Measurements from ENCODE around the gene THADA. TPM values are rescaled to one million over a fixed set of nuclear protein-coding genes. Genes with fewer than 3 reads are reported as not detected.

THADA gene
- total RNA-seq, 1 experiment from 2014 or later, result 29.4 TPM

- no peaks in the 10 kb centered on the region; the same call in 1 of the 2 replicates for H3K9me3 ChIP-seq (ENCODE audit: low read length)
- H2AFZ ChIP-seq (ENCODE audit: low read length), result no peak overlapping the region
- no peaks in the 10 kb centered on the region for H3K9me2 ChIP-seq (replicated peaks; ENCODE audit: insufficient read depth, low read length)
- H4K20me1 ChIP-seq (ENCODE audit: insufficient read depth, low read depth, low read length), result no peaks in the 10 kb centered on the region
- DNase-seq, result no peak
- H3K4me3 ChIP-seq (ENCODE audit: low read length), result no peak overlapping the region
- no peak overlapping the region for H3K27ac ChIP-seq (ENCODE audit: low read length)
- peaks cover 12% of the 10 kb centered on the region for H3K36me3 ChIP-seq (ENCODE audit: insufficient read depth, low read length)
- H3K4me2 ChIP-seq (ENCODE audit: low read depth, low read length, poor library complexity, severe bottlenecking), result no peak overlapping the region
- no peak overlapping the region for H3K9ac ChIP-seq (ENCODE audit: low read length)
- no peaks in the 10 kb centered on the region for H3K27me3 ChIP-seq (ENCODE audit: low read length)
- peaks cover 5% of the 10 kb centered on the region for H3K79me2 ChIP-seq (ENCODE audit: low read length)
- no peaks in the 10 kb centered on the region for H3K4me1 ChIP-seq (ENCODE audit: low read length)
Measured at GRCh38 chr2:43531251-43531650, 64.6 kb downstream of the THADA start.

DNA sequence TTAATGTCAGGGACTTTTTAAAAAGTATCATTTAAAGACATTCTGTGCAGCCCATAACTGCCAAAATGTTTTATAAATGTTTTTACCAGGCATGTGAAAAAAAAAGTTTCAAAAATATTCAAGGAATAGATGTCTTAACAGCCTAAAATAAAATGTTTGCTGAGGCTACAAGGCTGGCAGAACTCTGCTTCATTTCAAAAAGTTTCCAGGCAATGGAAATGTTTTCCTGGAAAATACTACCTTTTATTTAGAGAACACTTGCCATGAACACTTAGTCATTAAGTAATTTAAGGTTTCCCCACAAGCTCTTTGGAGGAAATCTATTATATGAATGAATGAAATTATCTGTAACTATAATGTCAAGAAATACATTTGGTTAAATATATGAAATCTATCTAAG, 68.8 kb downstream of the THADA start:
- H3K4me1 ChIP-seq (ENCODE audit: low read length), result no peaks in the 10 kb centered on the region
- peaks cover 3% of the 10 kb centered on the region for H3K9me3 ChIP-seq (ENCODE audit: low read length)
- peaks cover 10% of the 10 kb centered on the region for H3K79me2 ChIP-seq (ENCODE audit: low read length)
- H4K20me1 ChIP-seq (ENCODE audit: insufficient read depth, low read depth, low read length), result no peaks in the 10 kb centered on the region
- no peak overlapping the region for H3K9ac ChIP-seq (ENCODE audit: low read length)
- no peak overlapping the region for H2AFZ ChIP-seq (ENCODE audit: low read length)
- no peak for DNase-seq
- H3K4me3 ChIP-seq (ENCODE audit: low read length), result no peak overlapping the region
- H3K27ac ChIP-seq (ENCODE audit: low read length), result no peak overlapping the region
- no peak overlapping the region for H3K4me2 ChIP-seq (ENCODE audit: low read depth, low read length, poor library complexity, severe bottlenecking)
- H3K9me2 ChIP-seq (replicated peaks; ENCODE audit: insufficient read depth, low read length), result no peaks in the 10 kb centered on the region
- no peaks in the 10 kb centered on the region for H3K27me3 ChIP-seq (ENCODE audit: low read length)
- H3K36me3 ChIP-seq (ENCODE audit: insufficient read depth, low read length), result peaks cover 30% of the 10 kb centered on the region

DNA sequence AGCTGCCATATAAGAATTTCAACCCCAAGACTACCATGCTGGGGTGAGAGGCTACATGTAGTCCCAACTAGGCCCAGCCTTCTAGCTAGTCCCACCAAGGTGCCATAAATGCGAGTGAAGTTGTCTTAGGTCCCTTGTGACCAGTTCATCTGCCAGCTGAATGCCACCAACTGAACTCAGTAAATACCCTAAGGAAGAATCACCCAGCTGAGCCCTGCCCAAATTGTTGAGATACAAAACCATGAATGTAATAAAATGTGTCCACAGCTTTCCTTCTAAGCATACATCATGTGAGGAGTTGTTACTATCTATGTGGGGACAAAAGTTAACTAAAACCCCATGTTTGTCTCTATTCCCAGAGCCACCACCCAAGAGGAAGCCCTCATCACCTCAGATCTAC, 70.3 kb downstream of the THADA start:
- Histone ChIP-seq H3K27me3 (ENCODE audit: low read length) (no peaks in the 10 kb centered on the region), H4K20me1 (ENCODE audit: insufficient read depth, low read depth, low read length) (no peaks in the 10 kb centered on the region), H3K4me3 (ENCODE audit: low read length) (no peak overlapping the region), H3K9me3 (ENCODE audit: low read length) (peaks cover 3% of the 10 kb centered on the region), H3K79me2 (ENCODE audit: low read length) (peaks cover 5% of the 10 kb centered on the region; the same call in 1 of the 2 replicates), H3K27ac (ENCODE audit: low read length) (no peak overlapping the region), H3K4me2 (ENCODE audit: low read depth, low read length, poor library complexity, severe bottlenecking) (no peak overlapping the region), H3K36me3 (ENCODE audit: insufficient read depth, low read length) (peaks cover 30% of the 10 kb centered on the region), H3K9me2 (replicated peaks; ENCODE audit: insufficient read depth, low read length) (no peaks in the 10 kb centered on the region), H3K4me1 (ENCODE audit: low read length) (no peaks in the 10 kb centered on the region), H3K9ac (ENCODE audit: low read length) (no peak overlapping the region), H2AFZ (ENCODE audit: low read length) (no peak overlapping the region)
- no peak for DNase-seq

DNA sequence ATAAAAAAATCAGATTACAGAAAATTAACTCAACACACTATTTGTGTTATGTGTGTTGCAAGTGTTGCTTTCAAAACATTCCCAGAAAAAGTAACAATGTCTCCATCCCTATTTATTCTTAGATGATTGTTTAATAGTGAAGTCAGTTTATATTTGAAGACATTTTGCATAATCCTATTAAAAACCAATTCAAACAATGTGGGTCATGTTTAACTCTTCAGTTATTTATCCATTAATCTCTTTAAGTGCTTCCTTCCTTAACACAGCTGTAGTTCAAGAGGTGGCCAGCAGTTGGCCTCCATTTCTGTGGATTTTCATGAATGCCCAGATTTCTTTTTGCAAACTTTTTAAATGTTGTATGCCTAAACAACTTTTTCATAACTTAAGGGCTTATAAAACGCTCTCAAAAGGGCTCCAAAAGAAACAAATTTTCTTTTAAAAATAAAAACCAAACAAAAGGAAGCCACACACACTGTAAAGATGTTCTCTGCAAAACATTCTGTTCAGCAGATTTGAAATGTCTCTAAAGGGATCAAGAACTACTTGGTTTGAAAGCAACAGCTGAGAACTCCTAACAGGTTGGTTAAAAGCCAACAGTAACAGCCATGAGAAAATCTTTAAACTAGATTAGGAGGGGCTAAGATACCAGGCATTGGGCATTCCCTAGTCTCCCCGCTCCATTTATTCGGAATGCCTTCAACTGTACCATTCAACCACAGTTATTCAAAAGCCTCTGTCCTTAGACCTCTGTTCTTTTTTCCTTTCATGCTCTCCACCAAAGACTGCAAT, 71.5 kb downstream of the THADA start:
- H3K36me3 ChIP-seq (ENCODE audit: insufficient read depth, low read length), result peaks cover 30% of the 10 kb centered on the region
- H3K27ac ChIP-seq (ENCODE audit: low read length), result no peak overlapping the region
- H3K9me2 ChIP-seq (replicated peaks; ENCODE audit: insufficient read depth, low read length), result no peaks in the 10 kb centered on the region
- H3K79me2 ChIP-seq (ENCODE audit: low read length), result 0 out of 2 replicates have a peak, but pooled peaks cover 5% of the 10 kb centered on the region
- no peak overlapping the region for H3K4me2 ChIP-seq (ENCODE audit: low read depth, low read length, poor library complexity, severe bottlenecking)
- H4K20me1 ChIP-seq (ENCODE audit: insufficient read depth, low read depth, low read length), result no peaks in the 10 kb centered on the region
- no peaks in the 10 kb centered on the region for H3K27me3 ChIP-seq (ENCODE audit: low read length)
- H3K9me3 ChIP-seq (ENCODE audit: low read length), result peaks cover 3% of the 10 kb centered on the region
- peak; percentile 44 for DNase-seq
- H3K4me3 ChIP-seq (ENCODE audit: low read length), result no peak overlapping the region
- H3K9ac ChIP-seq (ENCODE audit: low read length), result no peak overlapping the region
- H2AFZ ChIP-seq (ENCODE audit: low read length), result no peak overlapping the region
- no peaks in the 10 kb centered on the region for H3K4me1 ChIP-seq (ENCODE audit: low read length)

DNA sequence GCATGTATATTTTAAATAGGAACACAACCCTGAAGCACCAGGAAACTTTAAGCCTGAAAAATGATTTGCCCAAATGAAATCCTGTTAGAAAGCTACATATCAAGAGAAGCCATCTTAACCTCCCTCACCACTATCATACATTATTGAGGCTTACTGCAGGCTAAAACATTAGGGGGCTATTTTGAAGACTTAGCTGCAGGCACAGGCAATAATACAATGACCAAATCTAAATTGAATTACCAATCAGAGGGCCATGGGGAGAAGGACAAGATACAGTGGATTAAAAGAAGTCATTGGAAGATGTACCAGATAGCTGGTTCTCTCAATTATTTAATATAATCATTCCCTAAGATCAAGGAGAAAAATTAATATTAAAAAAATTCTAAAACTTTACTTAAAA, 73.7 kb downstream of the THADA start:
- Histone ChIP-seq H3K9me3 (ENCODE audit: low read length) (peaks cover 3% of the 10 kb centered on the region), H3K27me3 (ENCODE audit: low read length) (no peaks in the 10 kb centered on the region), H3K36me3 (ENCODE audit: insufficient read depth, low read length) (peaks cover 30% of the 10 kb centered on the region), H3K4me1 (ENCODE audit: low read length) (peaks cover 1% of the 10 kb centered on the region), H3K9ac (ENCODE audit: low read length) (no peak overlapping the region), H3K4me2 (ENCODE audit: low read depth, low read length, poor library complexity, severe bottlenecking) (no peak overlapping the region), H3K27ac (ENCODE audit: low read length) (no peak overlapping the region), H2AFZ (ENCODE audit: low read length) (no peak overlapping the region), H3K4me3 (ENCODE audit: low read length) (no peak overlapping the region), H3K9me2 (replicated peaks; ENCODE audit: insufficient read depth, low read length) (no peaks in the 10 kb centered on the region), H3K79me2 (ENCODE audit: low read length) (0 out of 2 replicates have a peak, but pooled peaks cover 5% of the 10 kb centered on the region), H4K20me1 (ENCODE audit: insufficient read depth, low read depth, low read length) (no peaks in the 10 kb centered on the region)
- no peak for DNase-seq

DNA sequence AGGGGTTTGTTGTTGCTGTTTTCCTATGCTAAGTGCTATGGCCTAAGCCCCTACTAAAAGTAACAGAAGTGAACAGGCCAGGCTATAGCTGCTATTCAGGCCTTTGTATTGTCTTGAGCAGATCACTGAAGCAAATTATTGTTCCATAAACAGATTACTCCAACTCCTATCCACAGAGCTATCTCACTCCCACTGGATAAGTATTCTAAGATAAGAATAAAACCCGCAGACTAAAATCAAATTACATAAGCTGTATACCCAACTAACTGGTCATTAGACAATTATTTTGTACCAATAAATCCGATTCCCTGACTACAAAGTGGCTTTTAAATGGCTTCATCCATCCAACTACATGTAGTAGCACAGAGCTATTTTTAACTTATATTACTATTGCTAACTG, 74.3 kb downstream of the THADA start:
- Histone ChIP-seq H3K9me2 (replicated peaks; ENCODE audit: insufficient read depth, low read length) (no peaks in the 10 kb centered on the region), H3K27me3 (ENCODE audit: low read length) (no peaks in the 10 kb centered on the region), H3K9ac (ENCODE audit: low read length) (no peak overlapping the region), H3K9me3 (ENCODE audit: low read length) (peaks cover 3% of the 10 kb centered on the region), H3K4me2 (ENCODE audit: low read depth, low read length, poor library complexity, severe bottlenecking) (no peak overlapping the region), H3K4me3 (ENCODE audit: low read length) (no peak overlapping the region), H3K27ac (ENCODE audit: low read length) (no peak overlapping the region), H3K36me3 (ENCODE audit: insufficient read depth, low read length) (peaks cover 27% of the 10 kb centered on the region), H4K20me1 (ENCODE audit: insufficient read depth, low read depth, low read length) (no peaks in the 10 kb centered on the region), H2AFZ (ENCODE audit: low read length) (no peak overlapping the region), H3K4me1 (ENCODE audit: low read length) (peaks cover 8% of the 10 kb centered on the region), H3K79me2 (ENCODE audit: low read length) (0 out of 2 replicates have a peak, but pooled peaks cover 5% of the 10 kb centered on the region)
- no peak for DNase-seq

DNA sequence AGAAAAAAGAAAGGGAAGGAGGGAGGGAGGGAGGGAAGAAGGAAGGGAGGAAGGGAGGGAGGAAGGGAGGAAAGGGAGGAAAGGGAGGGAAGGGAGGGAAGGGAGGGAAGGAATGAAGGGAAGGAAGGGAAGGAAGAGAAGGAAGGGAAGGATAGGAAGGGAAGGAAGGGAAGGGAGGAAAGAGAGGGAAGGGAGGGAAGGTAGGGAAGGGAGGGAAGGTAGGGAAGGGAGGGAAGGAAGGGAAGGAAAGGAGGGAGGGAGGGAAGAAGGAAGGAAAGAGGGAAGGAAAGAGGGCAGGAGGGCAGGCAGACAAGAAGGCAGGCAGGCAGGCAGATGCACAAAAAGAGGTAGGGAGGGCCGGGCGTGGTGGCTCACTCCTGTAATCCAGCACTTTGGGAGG, 74.9 kb downstream of the THADA start:
- Histone ChIP-seq H3K27ac (ENCODE audit: low read length) (no peak overlapping the region), H3K4me1 (ENCODE audit: low read length) (peaks cover 14% of the 10 kb centered on the region), H3K36me3 (ENCODE audit: insufficient read depth, low read length) (peaks cover 21% of the 10 kb centered on the region), H3K4me3 (ENCODE audit: low read length) (no peak overlapping the region), H3K9me3 (ENCODE audit: low read length) (peaks cover 3% of the 10 kb centered on the region), H3K27me3 (ENCODE audit: low read length) (no peaks in the 10 kb centered on the region), H2AFZ (ENCODE audit: low read length) (no peak overlapping the region), H3K4me2 (ENCODE audit: low read depth, low read length, poor library complexity, severe bottlenecking) (no peak overlapping the region), H3K9me2 (replicated peaks; ENCODE audit: insufficient read depth, low read length) (no peaks in the 10 kb centered on the region), H4K20me1 (ENCODE audit: insufficient read depth, low read depth, low read length) (no peaks in the 10 kb centered on the region), H3K9ac (ENCODE audit: low read length) (no peak overlapping the region), H3K79me2 (ENCODE audit: low read length) (0 out of 2 replicates have a peak, but pooled peaks cover 5% of the 10 kb centered on the region)
- no peak for DNase-seq

GRCh38 chr2:43519643-43520221, 76.1 kb downstream of the THADA start:
- Histone ChIP-seq H3K4me1 (ENCODE audit: low read length) (peaks cover 18% of the 10 kb centered on the region), H3K79me2 (ENCODE audit: low read length) (0 out of 2 replicates have a peak, but pooled peaks cover under 1% of the 10 kb centered on the region), H2AFZ (ENCODE audit: low read length) (no peak overlapping the region), H3K27ac (ENCODE audit: low read length) (no peak overlapping the region), H3K36me3 (ENCODE audit: insufficient read depth, low read length) (peaks cover 9% of the 10 kb centered on the region), H3K9ac (ENCODE audit: low read length) (no peak overlapping the region), H3K4me2 (ENCODE audit: low read depth, low read length, poor library complexity, severe bottlenecking) (no peak overlapping the region), H3K27me3 (ENCODE audit: low read length) (no peaks in the 10 kb centered on the region), H4K20me1 (ENCODE audit: insufficient read depth, low read depth, low read length) (no peaks in the 10 kb centered on the region), H3K9me3 (ENCODE audit: low read length) (peaks cover 3% of the 10 kb centered on the region), H3K4me3 (ENCODE audit: low read length) (no peak overlapping the region), H3K9me2 (replicated peaks; ENCODE audit: insufficient read depth, low read length) (no peaks in the 10 kb centered on the region)
- DNase-seq, result no peak

Data from Karpas-422 (cell line).